HG03066 (cell line): Measurements from ENCODE around the gene SUSD3.
"Not testable (repeated sequence)": the region's sequence is repeated elsewhere in the genome, so short reads cannot be mapped to it uniquely, and the experiment has no call there.

Experiments
- ATAC-seq: cut with Tn5 transposase; IDR thresholded peaks from one replicate; pipeline ENCODE4 v1.9.1; 2021; ENCODE audit warnings: low read depth; ENCODE audit not compliant: unreplicated experiment

The SUSD3 gene

GRCh38 chr9:93108291-93109041 lies 50.0 kb downstream of the SUSD3 start:
- no peak for ATAC-seq

- ATAC-seq = no peak
These were observed 51.9 kb downstream of the SUSD3 start for GRCh38 chr9:93110311-93110855.

DNA sequence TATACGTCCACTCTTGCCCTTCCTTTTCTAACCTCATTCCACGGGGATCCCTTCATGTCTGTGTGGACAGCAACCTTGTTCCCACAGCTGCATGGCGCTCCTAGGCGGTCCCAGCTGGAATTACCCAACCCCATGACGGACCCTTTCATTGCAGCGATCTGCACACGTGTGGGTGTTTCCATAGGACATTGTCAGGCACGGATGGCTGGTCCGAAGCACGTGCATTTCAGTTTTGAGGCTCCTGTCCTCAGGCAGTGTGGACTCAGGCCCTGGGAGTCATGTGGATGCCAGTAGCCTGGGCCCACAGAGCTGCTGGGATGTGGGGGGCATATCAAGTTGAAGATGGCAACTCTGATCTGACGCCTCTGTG lies 52.5 kb downstream of the SUSD3 start:
- ATAC-seq = no peak

DNA sequence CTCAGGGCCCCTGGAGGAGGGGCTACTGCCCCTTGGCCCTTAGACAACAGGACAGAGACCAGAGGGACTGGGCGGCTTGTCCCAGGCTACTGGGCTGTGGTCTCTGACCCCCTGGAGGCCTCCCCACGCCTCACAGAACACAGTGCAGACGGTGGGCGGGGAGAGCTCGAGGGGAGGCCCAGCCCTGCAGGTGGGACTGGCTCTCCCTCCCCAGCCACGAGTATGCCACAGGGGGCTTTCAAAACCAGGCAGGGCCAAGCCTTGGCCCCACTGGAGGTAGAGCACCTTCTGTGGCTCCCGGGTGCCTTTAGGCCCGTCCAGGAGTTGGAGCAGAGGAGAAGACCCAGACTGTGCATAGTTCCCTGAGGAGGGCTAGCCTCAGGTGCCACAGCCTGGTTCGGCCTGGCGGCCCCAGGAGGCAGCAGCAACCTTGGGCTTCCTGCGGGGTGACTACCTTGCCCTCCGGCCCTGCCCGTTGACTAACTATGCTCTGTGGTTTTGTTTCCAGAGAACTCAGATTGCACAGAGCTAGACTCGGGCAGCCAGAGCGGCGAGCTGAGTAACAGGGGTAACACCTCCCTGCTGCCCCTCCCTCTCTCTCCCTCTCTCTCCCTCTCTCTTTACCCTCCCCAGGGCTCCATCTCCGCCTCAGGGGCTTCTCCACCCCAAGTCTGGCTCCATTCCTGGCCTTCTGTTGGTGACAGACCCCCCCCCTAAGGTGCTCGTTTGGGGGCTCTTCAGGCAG lies 53.0 kb downstream of the SUSD3 start:
- no peak for ATAC-seq

GRCh38 chr9:93112116-93112863 lies 53.8 kb downstream of the SUSD3 start:
- no peak for ATAC-seq

DNA sequence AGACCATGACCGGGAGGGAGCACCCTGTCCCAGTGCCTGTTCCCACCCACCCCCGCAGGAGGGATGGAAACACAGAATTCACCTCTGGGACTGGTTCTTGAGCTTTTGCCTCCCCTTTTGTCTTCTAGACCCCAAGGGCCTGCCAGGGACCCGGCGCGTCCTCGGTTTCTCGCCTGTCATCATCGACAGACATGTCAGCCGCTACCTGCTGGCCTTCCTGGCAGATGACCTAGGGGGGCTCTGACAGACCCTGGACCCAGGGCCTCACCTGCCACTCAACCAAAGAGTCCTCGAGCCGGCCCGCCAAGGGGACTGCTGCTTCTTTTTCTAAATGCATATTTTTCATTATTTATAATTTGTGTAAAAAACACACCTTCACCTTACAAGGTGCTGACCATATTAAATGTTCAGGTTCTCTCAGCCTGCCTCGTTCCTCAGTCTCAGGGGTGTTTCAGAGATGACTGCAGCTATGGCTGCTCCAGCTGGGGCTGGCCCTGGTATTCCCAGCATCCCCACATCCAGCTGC lies 54.4 kb downstream of the SUSD3 start:
- no peak for ATAC-seq

- ATAC-seq = no peak
These were observed 55.9 kb downstream of the SUSD3 start for GRCh38 chr9:93114169-93114983.

- no peak for ATAC-seq
These were observed 56.5 kb downstream of the SUSD3 start for GRCh38 chr9:93114984-93115335.

DNA sequence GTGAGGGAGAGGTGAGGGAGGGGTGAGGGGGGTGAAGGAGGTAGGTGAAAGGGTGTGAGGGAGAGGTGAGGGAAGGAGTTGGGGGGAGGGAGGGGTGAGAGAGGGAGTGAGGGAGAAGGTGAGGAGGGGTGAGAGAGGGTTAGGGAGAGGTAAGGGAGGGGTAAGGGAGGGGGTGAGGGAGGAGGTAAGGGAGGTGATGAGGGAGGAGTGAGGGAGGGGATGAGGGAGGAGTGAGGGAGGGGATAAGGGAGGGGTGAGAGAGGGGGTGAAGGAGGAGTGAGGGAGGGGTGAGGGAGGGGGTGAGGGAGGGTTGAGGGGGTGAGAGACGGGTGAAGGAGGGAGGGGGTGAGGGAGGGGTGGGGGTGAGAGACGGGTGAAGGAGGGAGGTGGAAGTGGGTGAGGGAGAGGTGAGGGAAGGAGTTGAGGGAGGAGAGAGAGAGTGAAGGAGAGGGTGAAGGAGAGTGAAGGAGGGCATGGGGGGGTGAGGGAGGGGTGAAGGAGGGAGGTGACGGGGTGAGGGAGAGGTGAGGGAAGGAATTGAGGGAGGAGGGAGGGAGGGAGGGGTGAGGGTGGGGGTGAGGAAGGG lies 57.1 kb downstream of the SUSD3 start:
- no peak for ATAC-seq

DNA sequence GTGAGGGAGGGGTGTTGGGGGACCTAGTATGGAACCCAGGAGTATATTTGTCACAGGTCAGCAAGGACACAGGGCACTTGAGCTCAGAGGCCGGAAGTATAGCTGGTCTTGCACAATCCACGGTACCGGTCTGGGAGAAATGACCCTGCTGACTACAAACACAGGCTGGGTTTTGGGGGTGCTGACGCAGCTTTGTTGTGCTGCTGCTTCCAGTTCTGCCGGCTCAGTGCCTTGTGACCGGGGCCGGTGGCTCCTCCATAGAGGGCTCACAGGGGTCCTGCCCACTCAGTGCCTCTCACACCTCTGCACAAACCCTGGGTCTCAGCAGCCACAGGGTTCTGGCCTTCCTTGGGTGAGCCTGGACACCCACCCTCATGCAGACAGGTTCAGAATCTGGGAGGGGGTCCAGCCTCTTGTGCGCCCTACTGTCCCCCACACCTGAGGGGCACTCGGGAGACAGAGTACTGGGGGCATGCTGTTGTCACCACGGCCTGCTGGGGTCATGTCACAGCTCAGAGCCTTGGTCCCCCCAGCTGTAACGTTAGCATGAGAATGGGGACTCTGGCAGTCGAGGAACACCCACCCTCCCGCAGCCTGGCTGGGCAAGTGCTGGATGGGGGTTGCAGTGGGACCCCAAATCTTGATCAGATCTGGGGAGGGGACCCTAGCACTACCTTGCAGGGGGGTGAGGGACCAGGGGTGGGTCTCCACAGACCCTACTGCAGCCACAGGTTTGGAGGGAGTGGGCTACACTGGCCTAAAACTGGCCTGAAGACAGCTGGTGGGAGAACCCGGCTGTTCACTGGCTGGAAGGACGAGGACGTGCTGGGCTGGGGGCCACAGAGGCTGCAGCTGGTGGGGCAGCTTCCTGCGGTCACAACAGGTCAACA lies 57.8 kb downstream of the SUSD3 start:
- no peak for ATAC-seq

GRCh38 chr9:93117521-93117920 lies 59.0 kb downstream of the SUSD3 start:
- ATAC-seq = not testable (repeated sequence)

DNA sequence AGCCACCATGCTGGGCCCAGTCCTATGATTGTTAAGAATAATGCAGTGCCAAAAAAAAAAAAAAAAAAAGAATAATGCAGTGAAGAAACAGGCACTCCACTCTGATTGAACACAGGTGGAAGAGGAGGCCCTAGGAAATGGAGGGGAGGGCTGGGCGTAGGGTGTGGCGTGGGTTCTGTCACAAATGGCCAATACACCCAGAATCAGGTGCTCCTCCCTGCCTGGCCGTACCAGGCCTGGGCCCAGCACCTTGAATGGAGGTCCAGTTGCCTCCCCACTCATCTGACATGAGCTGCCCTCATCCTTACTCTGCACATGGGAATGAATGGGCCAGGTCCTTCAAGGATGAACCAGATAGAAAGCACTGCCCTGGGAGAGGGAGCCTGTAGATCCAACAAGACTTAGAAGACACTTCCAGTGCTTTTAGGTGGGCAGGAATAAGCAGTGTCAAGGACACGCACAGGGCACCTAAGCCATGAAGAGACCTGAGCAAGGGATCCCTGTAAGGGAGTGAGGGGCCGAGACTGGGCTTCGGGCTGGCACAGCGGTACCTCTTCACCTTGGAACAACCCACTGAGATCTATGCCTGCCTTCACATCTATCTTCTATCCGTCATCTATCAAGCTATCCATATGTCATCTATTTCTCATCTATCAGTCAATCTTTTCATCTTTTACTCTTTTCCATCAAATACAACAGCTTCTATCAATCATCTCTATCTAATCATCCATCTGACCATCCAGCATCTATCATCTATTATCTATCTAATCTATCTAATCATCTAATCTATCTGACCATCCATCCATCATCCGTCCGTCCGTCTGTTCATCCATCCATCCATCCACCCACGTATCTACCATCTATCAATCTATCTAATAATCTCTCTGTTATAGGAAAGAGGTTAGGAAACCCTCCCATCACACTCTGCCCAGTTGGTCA lies 59.7 kb downstream of the SUSD3 start:
- no peak for ATAC-seq

- no peak for ATAC-seq
These were observed 60.6 kb downstream of the SUSD3 start for GRCh38 chr9:93118863-93119702.

- ATAC-seq = no peak
These were observed 61.1 kb downstream of the SUSD3 start for GRCh38 chr9:93119703-93119952.

DNA sequence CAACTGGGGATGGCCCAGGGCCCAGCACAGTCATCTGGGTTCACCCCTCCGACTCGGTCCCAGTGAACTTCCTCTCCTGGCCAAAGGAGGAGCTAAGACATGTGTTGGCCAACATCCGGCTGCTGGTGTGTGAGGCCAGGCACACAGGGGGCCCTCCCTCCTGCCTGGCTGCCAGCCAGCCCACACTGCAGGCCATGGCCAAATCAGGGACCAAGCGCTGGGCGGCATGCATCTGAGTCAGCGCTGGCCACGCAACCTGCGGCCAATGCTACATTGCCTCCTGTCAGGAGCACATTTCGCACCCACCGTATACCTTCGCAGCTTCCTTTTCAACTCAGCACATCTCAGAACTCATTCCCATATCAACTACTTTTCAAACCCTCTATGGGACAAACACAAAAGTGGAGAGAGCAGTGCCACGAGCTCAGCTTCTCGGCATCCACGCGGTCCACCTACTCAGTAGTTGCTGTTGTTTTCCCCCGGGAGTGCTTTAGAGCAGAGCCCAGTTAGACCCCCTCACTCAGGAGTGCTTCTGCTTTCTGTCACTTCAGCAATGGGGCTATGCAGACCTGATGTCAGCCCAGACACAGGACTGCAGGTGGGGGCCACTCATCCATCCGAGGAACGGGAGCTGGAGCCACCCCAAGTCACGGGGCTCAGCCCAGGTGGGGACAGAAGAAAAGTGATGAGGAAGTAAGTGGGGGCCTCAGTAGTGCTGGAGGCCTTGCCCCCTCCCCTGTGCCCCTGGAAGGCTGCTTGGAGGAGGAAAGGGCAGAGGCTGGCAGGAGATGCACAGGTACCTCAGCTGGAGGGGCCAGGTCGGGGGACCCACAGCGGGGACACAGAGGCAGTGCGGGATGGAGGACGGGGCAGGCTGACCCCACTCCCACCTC lies 61.7 kb downstream of the SUSD3 start:
- ATAC-seq = peak; percentile 91

GRCh38 chr9:93120846-93121315 lies 62.4 kb downstream of the SUSD3 start:
- ATAC-seq = no peak
